GM10847 (cell line): Measurements from ENCODE around the gene EIF3F.

ENCODE experiments used
- POLR2A ChIP-seq: IDR thresholded peaks from 2 replicates; pipeline ENCODE4 v1.6.1; 2011; ENCODE audit not compliant: insufficient read length; ENCODE audit errors: extremely low read depth

EIF3F gene

DNA sequence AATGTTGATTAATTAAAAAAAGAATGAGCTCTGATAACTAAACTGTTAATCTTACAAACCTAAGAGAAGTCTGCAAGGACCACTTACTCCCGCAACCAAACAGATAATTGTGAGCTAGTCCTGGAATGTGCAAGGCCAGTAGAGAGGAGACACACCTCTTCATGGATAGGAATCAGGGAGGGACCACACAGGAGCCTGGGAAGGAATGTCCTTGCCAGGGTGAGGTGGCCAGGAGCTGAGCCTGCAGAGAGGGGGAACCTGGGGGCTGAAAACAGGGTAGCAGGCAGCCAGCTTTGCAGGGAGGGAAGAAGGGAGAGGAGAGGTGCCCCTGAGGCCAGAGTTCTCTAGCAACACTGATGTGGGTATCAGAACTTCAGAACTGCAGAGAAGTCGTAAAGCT lies 12.5 kb upstream of the EIF3F start:
- TF ChIP-seq POLR2A: no peak

DNA sequence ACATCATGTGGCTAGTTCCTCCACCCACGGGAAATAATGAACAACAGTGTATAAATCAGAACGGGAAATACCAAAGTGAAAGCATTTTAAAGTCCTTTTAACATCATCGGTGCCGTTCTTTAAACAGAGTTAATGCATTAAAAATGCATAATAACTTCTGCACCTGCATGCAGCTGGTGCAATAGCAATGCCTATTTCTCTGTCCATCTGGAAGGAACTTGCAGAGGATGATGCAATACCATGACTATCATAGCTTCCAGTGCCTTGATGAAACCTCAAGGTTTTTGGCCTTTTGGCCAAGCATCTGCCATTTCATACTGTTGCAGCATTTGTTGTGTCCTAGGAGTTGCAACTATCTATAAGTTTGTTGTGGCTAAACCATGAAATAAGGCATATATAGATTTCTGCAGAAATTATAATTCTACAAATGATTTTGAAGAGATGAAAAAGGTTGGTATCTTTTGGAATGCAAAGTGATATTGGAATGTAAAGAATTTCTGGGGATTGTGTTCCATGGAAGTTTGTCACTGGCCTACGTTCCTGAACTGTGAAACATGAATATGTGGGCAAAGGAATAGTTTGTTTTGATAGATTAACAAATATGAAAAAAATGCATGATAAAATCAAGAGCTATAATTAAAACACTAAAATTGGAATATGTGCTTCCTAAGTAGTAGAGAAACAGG lies 9.8 kb upstream of the EIF3F start:
- no peak for TF ChIP-seq POLR2A

DNA sequence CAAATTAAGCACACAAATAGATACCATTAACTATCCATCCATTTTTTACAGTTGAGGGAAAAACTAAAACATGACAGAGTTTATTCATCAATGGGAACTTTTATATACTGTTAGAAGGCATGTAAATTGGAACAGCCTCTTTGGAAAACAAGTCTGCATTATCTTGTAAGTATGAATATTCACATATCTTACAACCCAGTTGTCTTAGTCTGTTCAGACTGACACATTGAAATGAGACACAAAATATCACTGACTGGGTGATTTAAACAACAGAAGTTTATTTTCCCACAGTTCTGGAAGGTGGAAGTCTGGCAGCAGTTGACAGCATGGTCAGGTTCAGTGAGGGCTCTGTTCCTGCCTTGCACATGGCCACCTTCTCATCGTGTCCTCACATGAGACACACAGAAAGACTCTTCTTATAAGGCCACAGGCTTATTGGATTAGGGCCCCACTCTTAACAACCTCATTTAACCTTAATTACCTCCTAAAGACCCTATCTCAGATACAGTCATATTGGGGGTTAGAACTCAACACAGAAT lies 5.4 kb upstream of the EIF3F start:
- TF ChIP-seq POLR2A: no peak

DNA sequence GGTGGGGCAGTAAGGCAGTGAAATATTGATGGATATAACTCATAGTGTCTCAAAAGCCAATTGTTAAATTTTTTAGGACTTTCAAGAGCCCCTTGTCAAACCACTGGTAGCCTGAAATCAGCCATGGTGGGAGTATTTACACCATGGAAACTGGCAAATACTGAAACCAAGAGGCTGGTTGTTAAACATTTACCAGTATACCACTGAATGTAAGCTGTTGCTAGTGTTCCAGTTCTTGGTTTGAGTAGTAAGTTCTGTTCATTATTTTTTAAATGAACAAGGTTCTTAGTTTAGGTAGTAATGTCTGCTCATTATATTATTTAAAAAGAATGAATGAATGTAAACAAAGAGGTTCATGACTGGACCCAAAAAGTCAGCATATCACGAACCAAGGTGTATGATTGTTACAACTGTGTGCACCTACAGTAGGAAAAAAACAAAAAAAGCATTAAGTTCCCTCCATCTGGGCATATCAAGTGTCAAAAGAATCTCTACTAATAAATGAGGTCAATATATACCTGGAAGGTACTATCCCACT lies 4.5 kb upstream of the EIF3F start:
- no peak for TF ChIP-seq POLR2A

- no peak for TF ChIP-seq POLR2A
These were observed 3.1 kb upstream of the EIF3F start for GRCh38 chr11:7983832-7984590.

- no peak for TF ChIP-seq POLR2A
These were observed 7.6 kb downstream of the EIF3F start for GRCh38 chr11:7994581-7995278.

GRCh38 chr11:7999795-8000194 lies 12.7 kb downstream of the EIF3F start:
- TF ChIP-seq POLR2A: no peak

DNA sequence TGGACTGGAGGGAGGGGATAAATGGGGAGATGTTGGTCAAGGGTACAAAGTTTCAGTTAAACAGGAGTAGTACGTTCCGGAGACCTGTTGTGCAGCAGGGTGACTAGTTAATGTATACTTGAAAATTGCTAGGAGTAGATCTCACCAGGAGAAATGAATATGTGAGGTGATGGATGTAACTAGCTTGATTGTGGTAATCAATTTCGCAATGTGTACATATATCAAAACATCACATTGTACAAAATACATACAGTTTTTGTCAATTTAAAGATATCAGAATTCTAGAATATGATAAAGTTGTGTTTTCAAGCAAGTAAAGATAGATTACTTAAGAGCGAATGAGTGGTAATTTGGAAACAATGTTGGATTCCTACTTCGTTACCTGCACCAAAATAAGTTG lies 13.3 kb downstream of the EIF3F start:
- TF ChIP-seq POLR2A: no peak

GRCh38 chr11:8002676-8003075 lies 15.5 kb downstream of the EIF3F start:
- TF ChIP-seq POLR2A: no peak

DNA sequence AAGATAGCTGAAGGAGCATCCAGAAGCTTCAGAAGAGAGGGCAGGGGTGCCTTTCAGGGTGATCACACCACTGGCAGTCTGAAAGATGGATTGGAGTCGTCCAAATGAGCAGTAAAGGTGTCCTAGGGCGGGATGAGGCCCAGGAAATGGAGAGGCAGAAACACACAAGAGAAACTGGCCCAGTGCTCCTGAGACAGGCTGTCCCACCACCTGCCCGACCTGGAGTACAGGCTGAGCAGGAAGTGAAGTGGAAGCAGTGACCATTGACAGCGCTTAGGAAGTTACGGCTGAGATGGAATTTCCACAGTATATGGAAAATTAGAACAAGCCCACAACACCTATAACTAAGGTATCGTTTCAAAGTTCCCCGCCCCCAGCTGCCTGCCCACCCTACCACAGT lies 16.1 kb downstream of the EIF3F start:
- no peak for TF ChIP-seq POLR2A

- no peak for TF ChIP-seq POLR2A
These were observed 16.9 kb downstream of the EIF3F start for GRCh38 chr11:8004008-8004407.

DNA sequence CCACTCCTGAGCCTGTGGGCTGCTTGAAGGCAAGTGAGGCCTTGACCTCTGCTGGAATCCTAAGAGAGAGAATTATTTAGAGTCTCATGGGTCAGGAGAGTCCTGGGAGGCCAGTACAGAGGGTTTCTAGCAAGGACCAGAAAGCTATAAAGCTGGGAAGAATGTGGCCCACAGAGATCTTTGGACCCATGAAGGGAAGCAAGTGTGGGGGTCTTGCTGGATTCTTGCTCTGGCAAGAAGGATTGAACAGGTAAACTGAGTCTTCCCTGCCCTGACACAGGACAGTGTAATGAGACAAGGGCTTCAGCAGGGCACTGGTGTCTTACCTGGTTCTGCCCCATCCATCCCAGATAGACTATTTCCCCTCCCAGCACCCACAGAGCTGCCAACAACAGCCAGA lies 18.4 kb downstream of the EIF3F start:
- no peak for TF ChIP-seq POLR2A

- no peak for TF ChIP-seq POLR2A
These were observed 19.3 kb downstream of the EIF3F start for GRCh38 chr11:8006349-8006977.

DNA sequence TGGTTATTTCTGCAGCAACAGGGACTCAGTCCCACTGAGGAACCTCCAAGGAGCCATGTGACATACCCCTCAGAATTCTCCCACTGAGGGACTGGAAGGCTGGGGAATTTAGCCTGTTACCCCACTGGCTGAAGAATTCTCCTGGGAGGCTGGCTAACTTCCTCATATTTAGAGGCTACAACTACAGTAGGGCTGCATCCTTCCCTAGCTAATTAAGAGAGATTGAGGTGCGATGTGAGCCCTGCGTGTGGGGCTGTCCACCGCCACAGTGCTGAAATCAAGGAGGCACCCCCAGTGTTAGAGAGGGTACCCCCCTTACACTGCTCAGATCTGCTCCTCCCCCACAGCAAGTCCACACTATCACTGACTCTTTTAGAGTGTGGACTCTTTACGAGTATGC lies 21.1 kb downstream of the EIF3F start:
- no peak for TF ChIP-seq POLR2A

- TF ChIP-seq POLR2A: no peak
These were observed 22.7 kb downstream of the EIF3F start for GRCh38 chr11:8009856-8010255.
